IMR-90 (cell line): Measurements from ENCODE around the gene AOPEP. TPM values are rescaled to one million over a fixed set of nuclear protein-coding genes. Genes with fewer than 3 reads are reported as not detected.

Experiments
- ATAC-seq: fragments of 200-7000 bp; cut with Tn5 transposase; 2 replicates; pipeline ENCODE4 v1.9.1; 2020; ENCODE audit warnings: low read depth, mild to moderate bottlenecking, moderate library complexity
- BruUV-seq: library from RNA; stranded (reverse); fragments of 400-500 nt; replicated peaks from 2 replicates; lab custom pipeline; 2021; lab: Mats Ljungman, UMichigan
- CTCF ChIA-PET: fragments of 300-600 bp; formaldehyde crosslinking; extraction: SDS; loops from one replicate; lab custom pipeline; 2021; ENCODE audit warnings: antibody characterized with exemption; lab: Yijun Ruan, JAX
- POLR2A ChIA-PET: fragments of 300-600 bp; sonication (Branson Sonifier 250); formaldehyde crosslinking; loops from one replicate; lab custom pipeline; 2022; ENCODE audit warnings: antibody characterized with exemption; ENCODE audit not compliant: unreplicated experiment; lab: Charles Lee
- DNase-seq: peaks from one replicate; pipeline ENCODE4 v3.0.0; 2013
- H2AFZ ChIP-seq: replicated peaks from 2 replicates; pipeline ENCODE3; 2013; ENCODE audit warnings: low read length, mild to moderate bottlenecking; ENCODE audit not compliant: poor library complexity
- H2AK5ac ChIP-seq: 2 replicates; pipeline ENCODE4 v1.6.1; 2013; ENCODE audit warnings: low read depth, low read length, inconsistent platforms
- H2AK9ac ChIP-seq: replicated peaks from 2 replicates; pipeline ENCODE3; 2013; ENCODE audit warnings: mild to moderate bottlenecking, low read depth, low read length, moderate library complexity; ENCODE audit not compliant: poor library complexity
- H2BK120ac ChIP-seq: 2 replicates; pipeline ENCODE4 v1.6.1; 2013; ENCODE audit warnings: low read depth, low read length, inconsistent platforms
- H2BK15ac ChIP-seq: 3 replicates; pipeline ENCODE4 v1.6.1; 2013; ENCODE audit warnings: low read depth, low read length, inconsistent platforms
- H2BK20ac ChIP-seq: 2 replicates; pipeline ENCODE4 v1.6.1; 2013; ENCODE audit warnings: low read depth, mild to moderate bottlenecking, inconsistent platforms, low read length, moderate library complexity
- H2BK5ac ChIP-seq: 2 replicates; pipeline ENCODE4 v1.6.1; 2013; ENCODE audit warnings: mild to moderate bottlenecking, low read depth, low read length, inconsistent platforms; ENCODE audit not compliant: poor library complexity, severe bottlenecking
- H3K14ac ChIP-seq: replicated peaks from 2 replicates; pipeline ENCODE4 v1.6.1; 2013; ENCODE audit warnings: low read depth, low read length, inconsistent platforms
- H3K18ac ChIP-seq: 2 replicates; pipeline ENCODE4 v1.6.1; 2013; ENCODE audit warnings: low read depth, low read length, control low read depth
- H3K23ac ChIP-seq: 2 replicates; pipeline ENCODE4 v1.6.1; 2013; ENCODE audit warnings: low read depth, low read length, inconsistent platforms
- H3K27ac ChIP-seq: 2 replicates; pipeline ENCODE4 v1.5.1; 2013; ENCODE audit warnings: mild to moderate bottlenecking, control low read depth, low read length; ENCODE audit not compliant: insufficient read depth
- H3K27me3 ChIP-seq: 2 replicates; pipeline ENCODE4 v1.6.1; 2013; ENCODE audit warnings: low read length; ENCODE audit not compliant: control insufficient read depth, insufficient read depth
- H3K36me3 ChIP-seq: 2 replicates; pipeline ENCODE4 v1.6.1; 2013; ENCODE audit warnings: low read length, mixed read lengths; ENCODE audit not compliant: control insufficient read depth, insufficient read depth
- H3K4ac ChIP-seq: 2 replicates; pipeline ENCODE4 v1.6.1; 2013; ENCODE audit warnings: low read depth, low read length, inconsistent platforms
- H3K4me1 ChIP-seq: 2 replicates; pipeline ENCODE4 v1.6.1; 2013; ENCODE audit warnings: low read length, mixed read lengths; ENCODE audit not compliant: control insufficient read depth, insufficient read depth
- H3K4me2 ChIP-seq: 2 replicates; pipeline ENCODE4 v1.6.1; 2013; ENCODE audit warnings: low read depth, mild to moderate bottlenecking, control low read depth, low read length, moderate library complexity
- H3K4me3 ChIP-seq: 2 replicates; pipeline ENCODE4 v1.5.1; 2013; ENCODE audit warnings: low read depth, mild to moderate bottlenecking, control low read depth, low read length, moderate library complexity; ENCODE audit not compliant: insufficient read depth
- H3K56ac ChIP-seq: 2 replicates; pipeline ENCODE4 v1.6.1; 2013; ENCODE audit warnings: low read length, inconsistent platforms; ENCODE audit not compliant: insufficient read depth; ENCODE audit errors: extremely low read depth
- H3K79me1 ChIP-seq, 2 experiments: 2 replicates each; pipeline ENCODE4 v1.6.1; 2013; ENCODE audit warnings: low read length in 2 of 2, inconsistent platforms in 1 of 2, low read depth in 1 of 2
- H3K9ac ChIP-seq: 2 replicates; pipeline ENCODE4 v1.6.1; 2013; ENCODE audit warnings: low read depth, low read length, control low read depth
- H3K9me1 ChIP-seq: 2 replicates; pipeline ENCODE4 v1.6.1; 2013; ENCODE audit warnings: low read length, inconsistent platforms; ENCODE audit not compliant: insufficient read depth
- H3K9me3 ChIP-seq: 2 replicates; pipeline ENCODE4 v1.6.1; 2013; ENCODE audit warnings: low read length; ENCODE audit not compliant: control insufficient read depth, insufficient read depth
- H4K20me1 ChIP-seq: 2 replicates; pipeline ENCODE4 v1.6.1; 2013; ENCODE audit warnings: low read length, inconsistent platforms; ENCODE audit not compliant: insufficient read depth
- H4K5ac ChIP-seq: 2 replicates; pipeline ENCODE4 v1.6.1; 2013; ENCODE audit warnings: mild to moderate bottlenecking, low read depth, low read length, control low read depth
- H4K8ac ChIP-seq, 2 experiments: 2 replicates each; pipeline ENCODE4 v1.6.1; 2013; ENCODE audit warnings: low read depth in 2 of 2, low read length in 2 of 2, control low read depth in 1 of 2, inconsistent platforms in 1 of 2
- H4K91ac ChIP-seq: 2 replicates; pipeline ENCODE4 v1.6.1; 2013; ENCODE audit warnings: low read depth, low read length, inconsistent platforms; ENCODE audit not compliant: insufficient read depth
- BHLHE40 ChIP-seq: fragments of 150-350 bp; IDR thresholded peaks from 2 replicates; pipeline ENCODE4 v1.6.1; 2016; ENCODE audit warnings: mild to moderate bottlenecking, low read depth, low read length
- CEBPB ChIP-seq: IDR thresholded peaks from 2 replicates; pipeline ENCODE4 v1.6.1; 2012; ENCODE audit warnings: low read depth, low read length, improper control_type of control experiment
- CHD1 ChIP-seq: IDR thresholded peaks from 2 replicates; pipeline ENCODE4 v1.6.1; 2012; ENCODE audit warnings: low read depth, low read length, improper control_type of control experiment
- CTCF ChIP-seq: conservative IDR thresholded peaks from 2 replicates; pipeline ENCODE4 v1.5.1; 2012; ENCODE audit warnings: mild to moderate bottlenecking, low read depth, low read length, improper control_type of control experiment
- FOS ChIP-seq: fragments of 150-350 bp; IDR thresholded peaks from 2 replicates; pipeline ENCODE4 v1.6.1; 2016; ENCODE audit warnings: low read depth, low read length
- MAZ ChIP-seq: IDR thresholded peaks from 2 replicates; pipeline ENCODE4 v1.6.1; 2012; ENCODE audit warnings: low read depth, mild to moderate bottlenecking, low read length, improper control_type of control experiment, moderate library complexity, borderline replicate concordance
- POLR2A ChIP-seq: IDR thresholded peaks from 2 replicates; pipeline ENCODE4 v1.6.1; 2012; ENCODE audit warnings: mild to moderate bottlenecking, low read depth, low read length
- RCOR1 ChIP-seq: IDR thresholded peaks from 2 replicates; pipeline ENCODE4 v1.6.1; 2012; ENCODE audit warnings: mild to moderate bottlenecking, low read length, improper control_type of control experiment; ENCODE audit not compliant: insufficient replicate concordance
- RFX5 ChIP-seq: IDR thresholded peaks from 2 replicates; pipeline ENCODE4 v1.8.0; 2012; ENCODE audit warnings: low read depth, mild to moderate bottlenecking, low read length, moderate library complexity
- SMC3 ChIP-seq: fragments of 150-350 bp; IDR thresholded peaks from 2 replicates; pipeline ENCODE4 v1.6.1; 2016; ENCODE audit warnings: low read depth, mild to moderate bottlenecking, antibody characterized with exemption, low read length, moderate library complexity
- WGBS, 2 experiments: methylation state at CpG; one replicate each; pipeline versions ENCODE4 v1.1.5 to v1.1.7; 2013; ENCODE audit warnings: missing lambda C conversion rate in 2 of 2; ENCODE audit not compliant: insufficient read length in 1 of 2; ENCODE audit errors: extremely low coverage in 2 of 2; 5-methylcytosine and 5-hydroxymethylcytosine counted together
- dilution Hi-C: fragments of 300-500 bp; cut with HindIII; formaldehyde crosslinking; loops from one replicate; pipeline ENCODE4 v1.14.3; 2018; ENCODE audit warnings: low sequenced_read_pairs; ENCODE audit not compliant: unreplicated experiment
- in situ Hi-C: fragments of 300-500 bp; cut with MboI; formaldehyde crosslinking; loops from 3 replicates; pipeline ENCODE4 v1.14.3; 2019; ENCODE audit warnings: low sequenced_read_pairs, inconsistent platforms, mixed read lengths
- intact Hi-C: fragments of 100-400 bp; cut with micrococcal nuclease; formaldehyde crosslinking; loops from 2 replicates; pipeline ENCODE4 v1.10.0; 2022
- polyA plus RNA-seq, 3 experiments: library from polyadenylated mRNA; depleted of rRNA; stranded (reverse); fragments of >200 nt; gene quantifications; 2 replicates each; pipeline ENCODE4 v1.2.3, GENCODE V29; 2012; ENCODE audit warnings: low replicate concordance in 1 of 3
- total RNA-seq: library from RNA; depleted of rRNA; stranded (reverse); fragments of >200 nt; gene quantifications from 2 replicates; pipeline ENCODE4 v1.2.3, GENCODE V29; 2012
- TF ChIP-seq, protein P1 (sequence below): fragments of 150-350 bp; IDR thresholded peaks from 2 replicates; pipeline ENCODE4 v1.6.1; 2016; ENCODE audit warnings: low read depth, mild to moderate bottlenecking, low read length, moderate library complexity, borderline replicate concordance
- TF ChIP-seq, protein P2 (sequence below): fragments of 150-350 bp; IDR thresholded peaks from 2 replicates; pipeline ENCODE4 v1.6.1; 2017; ENCODE audit warnings: mild to moderate bottlenecking, antibody characterized with exemption, low read length, low read depth

AOPEP gene
- total and polyA plus RNA-seq, 2 of the 4 experiments (the other 2 are of a cell fraction) = 34.9 to 38.7 TPM

DNA sequence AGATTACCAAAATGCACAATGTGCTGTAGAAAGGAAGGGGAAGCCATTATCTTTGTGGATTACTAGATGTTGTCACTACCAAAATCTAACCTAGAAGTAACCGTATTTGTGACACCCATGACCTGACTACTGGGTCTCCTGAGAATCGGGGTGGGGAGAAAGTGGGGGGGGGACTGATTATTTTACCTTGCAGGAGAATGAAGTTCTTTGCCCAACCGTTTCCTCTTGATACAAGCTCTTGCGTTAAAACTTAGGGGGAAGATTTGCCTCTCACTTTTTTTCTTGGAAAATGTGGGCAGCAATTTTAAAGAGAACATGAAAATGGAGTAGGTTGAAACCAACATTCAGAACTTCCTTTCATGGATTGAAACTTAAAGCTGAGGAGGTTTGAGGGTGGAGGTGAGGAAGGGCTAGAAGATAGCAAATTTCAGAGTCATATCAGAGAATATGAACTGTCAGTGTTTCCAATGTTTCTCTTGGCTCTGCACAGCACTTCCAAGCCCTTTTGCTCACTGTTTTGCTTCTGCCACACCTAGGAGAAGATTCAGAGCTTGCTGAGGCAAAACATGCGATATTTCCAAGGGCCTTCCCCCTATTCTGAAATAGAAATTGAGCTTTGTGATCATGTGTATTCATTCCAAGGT is 280.8 kb downstream of the AOPEP start:
- Histone ChIP-seq H4K8ac (peak overlapping the region; percentile 28 to 57), H2AK9ac (no peak overlapping the region), H2AK5ac (no peak overlapping the region; the same call in 1 of the 2 replicates), H3K18ac (peak overlapping the region; percentile 39; the same call in 1 of the 2 replicates), H2BK5ac (peak overlapping the region; percentile 96), H3K4ac (peak overlapping the region; percentile 49), H2BK15ac (peak overlapping the region; percentile 57; the same call in 1 of the 3 replicates), H3K4me1 (peaks cover 8% of the 10 kb centered on the region), H4K5ac (peak overlapping the region; percentile 6; the same call in 1 of the 2 replicates), H2BK120ac (peak overlapping the region; percentile 56), H3K36me3 (peaks cover 20% of the 10 kb centered on the region), H3K27ac (peak overlapping the region; percentile 61; the same call in 1 of the 2 replicates), H4K20me1 (0 out of 2 replicates have a peak, but pooled peaks cover 6% of the 10 kb centered on the region), H3K23ac (peak overlapping the region; percentile 96), H3K9me3 (no peaks in the 10 kb centered on the region), H3K14ac (peak overlapping the region; percentile 82), H3K79me1 (peaks cover 13 to 51% of the 10 kb centered on the region in 2 experiments; a peak in 3 of 4 replicates), H2BK20ac (peak overlapping the region; percentile 64; the same call in 1 of the 2 replicates), H3K56ac (peak overlapping the region; percentile 75; the same call in 1 of the 2 replicates), H3K9ac (peak overlapping the region; percentile 98), H3K9me1 (peaks cover 17% of the 10 kb centered on the region), H2AFZ (no peak overlapping the region), H3K27me3 (no peaks in the 10 kb centered on the region), H4K91ac (peak overlapping the region; percentile 61), H3K4me2 (peak overlapping the region; percentile 68), H3K4me3 (peak overlapping the region; percentile 92; the same call in 1 of the 2 replicates)
- DNase-seq (no peak), ATAC-seq (no peak)
- ChIA-PET POLR2A (interaction anchor here (0.6 to 2.2 kb wide), 6 partner anchors 74 to 689 kb away, joined by 3 to 25 read pairs (median 3); no protein-coding TSS in a partner anchor), CTCF (interaction anchor here (1.3 kb wide), 1 partner anchor 9 kb away, joined by 6 read pairs; no protein-coding TSS in a partner anchor)
- TF ChIP-seq RFX5 (no peak), CHD1 (no peak), SMC3 (no peak), POLR2A (no peak), MAZ (no peak), RCOR1 (no peak), CTCF (no peak), FOS (no peak), BHLHE40 (no peak), CEBPB (no peak)
- TF ChIP-seq, protein P1, sequence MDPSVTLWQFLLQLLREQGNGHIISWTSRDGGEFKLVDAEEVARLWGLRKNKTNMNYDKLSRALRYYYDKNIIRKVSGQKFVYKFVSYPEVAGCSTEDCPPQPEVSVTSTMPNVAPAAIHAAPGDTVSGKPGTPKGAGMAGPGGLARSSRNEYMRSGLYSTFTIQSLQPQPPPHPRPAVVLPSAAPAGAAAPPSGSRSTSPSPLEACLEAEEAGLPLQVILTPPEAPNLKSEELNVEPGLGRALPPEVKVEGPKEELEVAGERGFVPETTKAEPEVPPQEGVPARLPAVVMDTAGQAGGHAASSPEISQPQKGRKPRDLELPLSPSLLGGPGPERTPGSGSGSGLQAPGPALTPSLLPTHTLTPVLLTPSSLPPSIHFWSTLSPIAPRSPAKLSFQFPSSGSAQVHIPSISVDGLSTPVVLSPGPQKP = no peak
- TF ChIP-seq, protein P2, sequence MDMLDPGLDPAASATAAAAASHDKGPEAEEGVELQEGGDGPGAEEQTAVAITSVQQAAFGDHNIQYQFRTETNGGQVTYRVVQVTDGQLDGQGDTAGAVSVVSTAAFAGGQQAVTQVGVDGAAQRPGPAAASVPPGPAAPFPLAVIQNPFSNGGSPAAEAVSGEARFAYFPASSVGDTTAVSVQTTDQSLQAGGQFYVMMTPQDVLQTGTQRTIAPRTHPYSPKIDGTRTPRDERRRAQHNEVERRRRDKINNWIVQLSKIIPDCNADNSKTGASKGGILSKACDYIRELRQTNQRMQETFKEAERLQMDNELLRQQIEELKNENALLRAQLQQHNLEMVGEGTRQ = no peak
- in situ Hi-C loops (loop anchor here (10.0 kb wide), 1 partner anchor 323 kb away; no protein-coding TSS in a partner anchor), intact Hi-C loops (loop anchor here (2.0 to 5.0 kb wide), 6 partner anchors 41 to 327 kb away; no protein-coding TSS in a partner anchor), dilution Hi-C loops (no loop called here)
- no CpG with 5 or more reads among the region's 5 CpGs for WGBS, 2 experiments
- no TSS peak for BruUV-seq
